GM19463 (cell line): ENCODE measurements around the gene CDK19.
"Not testable (repeated sequence)": the region's sequence is repeated elsewhere in the genome, so short reads cannot be mapped to it uniquely, and the experiment has no call there.

Source experiments
- ATAC-seq: cut with Tn5 transposase; IDR thresholded peaks from one replicate; pipeline ENCODE4 v1.9.1; 2021; ENCODE audit warnings: mild to moderate bottlenecking, moderate library complexity; ENCODE audit not compliant: unreplicated experiment

The CDK19 gene

GRCh38 chr6:110760589-110760988 lies 54.7 kb downstream of the CDK19 start:
- ATAC-seq = no peak

GRCh38 chr6:110760098-110760497 lies 55.2 kb downstream of the CDK19 start:
- ATAC-seq = not testable (repeated sequence)

DNA sequence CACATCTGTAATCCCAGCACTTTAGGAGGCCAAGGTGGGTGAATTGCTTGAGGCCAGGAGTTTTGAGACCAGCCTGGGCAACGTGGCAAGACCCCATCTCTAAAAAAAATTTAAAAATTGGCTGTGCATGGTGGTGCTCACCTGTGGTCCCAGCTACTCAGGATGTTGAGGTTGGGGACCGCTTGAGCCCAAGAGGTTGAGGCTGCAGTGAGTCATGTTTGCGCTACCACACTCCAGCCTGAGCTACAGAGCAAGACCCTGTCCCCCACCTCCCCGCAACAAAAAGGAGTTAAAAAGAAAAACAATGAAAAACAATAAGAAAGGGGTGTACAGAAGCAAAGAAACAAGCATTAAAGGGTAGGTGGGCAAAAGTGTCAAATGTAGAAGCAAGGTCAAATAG lies 57.3 kb downstream of the CDK19 start:
- ATAC-seq = no peak

- ATAC-seq = peak; percentile 85
Measured at GRCh38 chr6:110756817-110757216, 58.5 kb downstream of the CDK19 start.

- no peak for ATAC-seq
Measured at GRCh38 chr6:110755411-110755834, 59.8 kb downstream of the CDK19 start.

DNA sequence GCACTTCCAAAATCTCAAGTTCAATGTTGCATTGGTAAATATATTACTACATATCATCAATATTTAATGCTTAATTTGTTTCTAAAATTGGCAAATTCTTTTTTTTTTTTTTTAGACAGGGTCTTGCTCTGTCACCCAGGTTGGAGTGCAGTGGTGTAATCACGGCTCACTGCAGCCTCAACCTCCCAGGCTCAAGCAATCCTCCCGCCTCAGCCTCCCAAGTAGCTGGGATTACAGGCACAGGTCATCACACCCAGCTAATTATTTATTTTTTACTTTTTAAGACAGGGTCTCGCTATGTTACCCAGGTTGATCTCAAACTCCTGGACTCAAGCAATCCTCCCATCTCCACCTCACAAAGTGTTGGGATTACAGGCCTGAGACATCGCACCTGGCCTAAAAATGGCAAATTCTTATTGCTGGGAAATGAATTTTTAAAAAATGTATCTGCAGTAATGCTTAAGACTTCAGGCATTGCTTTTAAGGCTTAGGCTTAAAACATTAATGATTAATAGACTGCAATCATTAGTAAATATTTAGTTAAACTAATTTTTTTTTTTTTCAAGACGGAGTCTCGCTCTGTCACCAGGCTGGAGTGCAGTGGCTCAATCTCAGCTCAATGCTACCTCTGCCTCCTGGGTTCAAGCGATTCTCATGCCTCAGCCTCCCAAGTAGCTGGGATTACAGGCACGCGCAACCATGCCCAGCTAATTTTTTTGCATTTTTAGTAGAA lies 61.2 kb downstream of the CDK19 start:
- not testable (repeated sequence) for ATAC-seq

GRCh38 chr6:110748453-110748852 lies 66.8 kb downstream of the CDK19 start:
- no peak for ATAC-seq

- no peak for ATAC-seq
Measured at GRCh38 chr6:110746680-110747079, 68.6 kb downstream of the CDK19 start.

DNA sequence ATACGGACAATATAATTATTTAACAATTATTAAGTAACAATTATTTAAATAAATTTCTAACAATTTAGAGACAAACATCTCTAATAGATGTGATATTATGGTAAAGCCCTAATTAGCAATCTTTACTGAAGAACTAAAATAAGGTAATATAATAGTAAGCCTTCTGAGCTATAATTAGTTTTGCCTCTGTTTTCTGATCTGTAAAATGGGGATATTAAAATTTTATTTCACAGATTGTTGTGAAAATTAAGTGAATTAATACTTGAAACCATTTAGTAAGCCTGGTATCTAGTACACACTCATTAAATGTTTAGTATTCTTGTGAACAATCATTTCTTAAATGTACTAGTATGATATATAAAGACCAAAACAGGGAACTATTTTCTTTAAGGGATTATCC lies 70.3 kb downstream of the CDK19 start:
- ATAC-seq = no peak

GRCh38 chr6:110742552-110742951 lies 72.7 kb downstream of the CDK19 start:
- not testable (repeated sequence) for ATAC-seq

DNA sequence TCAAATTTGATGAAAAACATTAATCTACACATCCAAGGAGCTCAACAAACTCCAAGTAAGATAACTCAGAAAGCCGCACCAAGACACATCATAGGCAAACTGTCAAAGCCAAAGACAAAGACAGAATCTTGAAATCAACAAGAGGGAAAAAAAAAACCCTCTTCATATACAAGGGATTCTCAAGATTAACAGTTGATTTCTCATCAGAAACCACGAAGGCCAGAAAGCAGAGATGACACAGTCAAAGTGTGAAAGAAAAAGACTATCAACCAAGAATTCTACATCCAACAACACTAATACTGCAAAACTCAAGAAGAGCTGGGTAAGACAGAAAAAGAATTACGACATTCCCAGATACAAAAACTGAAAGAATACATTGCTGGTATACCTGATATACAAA lies 73.8 kb downstream of the CDK19 start:
- ATAC-seq = no peak

DNA sequence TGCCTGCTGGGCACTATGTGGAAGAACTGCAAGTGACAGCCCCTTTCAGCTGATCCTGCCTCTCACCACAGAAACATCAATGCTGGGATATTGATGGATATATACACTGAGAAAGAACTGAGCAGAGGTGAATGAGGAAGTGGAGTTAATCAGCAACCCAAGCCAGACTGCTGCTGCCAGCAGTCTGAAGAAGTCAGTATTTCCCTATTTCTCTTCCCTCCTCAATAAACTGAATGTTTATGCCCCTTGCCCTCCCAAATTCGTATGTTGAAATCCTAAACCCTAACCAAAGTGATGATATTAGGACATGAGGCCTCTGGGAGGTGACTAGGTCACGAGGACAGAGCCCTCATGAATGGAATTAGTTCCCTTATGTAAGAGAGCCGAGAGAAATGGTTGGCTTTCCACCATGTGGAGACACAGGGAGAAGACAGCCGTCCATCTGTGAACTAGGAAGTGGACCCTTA lies 76.3 kb downstream of the CDK19 start:
- ATAC-seq = peak; percentile 85

GRCh38 chr6:110735666-110736065 lies 79.6 kb downstream of the CDK19 start:
- no peak for ATAC-seq

DNA sequence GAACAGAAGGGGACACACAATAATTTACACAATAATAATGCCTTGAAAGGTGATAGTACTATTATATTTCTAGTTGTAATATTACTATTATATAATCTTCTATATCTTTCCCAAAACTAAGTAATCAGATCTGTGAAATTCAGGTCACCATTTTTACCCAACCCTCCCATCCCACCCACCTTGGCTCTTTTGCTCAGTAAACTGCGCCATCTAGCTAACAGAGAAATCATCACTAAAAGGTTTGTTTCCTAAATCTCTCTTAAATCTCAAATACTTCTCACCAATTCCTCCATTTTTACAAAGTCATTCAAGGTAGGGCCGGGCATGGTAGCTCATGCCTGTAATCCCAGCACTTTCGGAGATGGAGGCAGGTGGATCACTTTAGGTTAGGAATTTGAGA lies 83.4 kb downstream of the CDK19 start:
- ATAC-seq = no peak

DNA sequence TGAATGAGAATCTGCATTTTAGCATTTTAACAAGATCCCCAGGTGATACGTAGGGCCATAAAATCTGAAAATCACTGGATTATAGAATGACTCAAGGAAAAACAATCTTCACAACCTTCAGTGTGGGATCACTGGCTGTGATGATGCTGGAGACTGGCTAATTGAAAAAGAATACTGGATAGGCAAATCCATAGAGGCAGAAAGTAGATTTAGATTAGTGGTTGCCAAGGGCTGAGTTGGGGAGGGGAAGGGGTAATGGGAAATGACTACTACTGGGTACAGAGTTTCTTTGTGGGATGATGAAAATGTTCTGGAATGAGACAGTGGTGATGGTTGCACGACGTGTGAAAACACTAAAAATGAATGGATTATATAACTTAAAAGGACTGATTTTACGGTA lies 84.1 kb downstream of the CDK19 start:
- no peak for ATAC-seq

DNA sequence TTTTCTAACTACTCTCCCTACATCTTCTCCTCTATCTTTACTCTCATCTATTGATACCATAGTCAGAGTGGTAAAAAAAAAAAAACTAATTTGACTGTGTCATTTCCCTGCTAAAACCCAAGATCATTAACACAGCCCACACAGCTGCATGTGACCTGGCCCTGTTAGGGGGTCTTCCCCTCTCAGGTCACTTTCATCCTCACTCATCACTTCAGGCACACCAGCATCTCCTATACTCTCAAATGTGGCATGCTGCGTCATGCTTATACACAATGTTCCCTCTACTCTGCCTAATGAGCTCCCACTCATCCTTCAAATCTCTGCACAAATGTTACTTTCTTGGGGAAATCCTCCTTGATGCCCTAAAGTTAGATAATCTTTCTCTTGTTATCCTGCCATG lies 86.8 kb downstream of the CDK19 start:
- ATAC-seq = peak; percentile 99

GRCh38 chr6:110723017-110723416 lies 92.3 kb downstream of the CDK19 start:
- no peak for ATAC-seq

DNA sequence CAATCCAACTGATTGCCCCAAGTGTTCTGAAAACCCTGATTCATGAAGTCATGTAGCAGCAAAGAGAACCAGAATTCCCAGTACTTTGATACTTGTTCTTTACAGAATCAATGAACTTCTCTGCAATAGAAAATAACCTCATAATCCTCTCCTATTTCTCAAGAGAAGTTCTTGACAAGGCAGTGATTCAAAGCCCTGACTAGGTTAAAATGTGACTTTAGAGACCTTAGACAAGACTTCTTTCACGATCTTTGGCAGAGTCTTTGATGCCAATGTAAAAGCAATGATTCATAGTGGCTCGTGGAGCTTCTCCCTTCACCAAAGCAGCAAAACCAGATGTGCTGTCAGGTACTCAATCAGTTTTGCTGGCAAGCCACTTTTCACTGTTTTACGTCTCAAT lies 95.2 kb downstream of the CDK19 start:
- ATAC-seq = no peak

- ATAC-seq = not testable (repeated sequence)
Measured at GRCh38 chr6:110719601-110720000, 95.7 kb downstream of the CDK19 start.

GRCh38 chr6:110714143-110714542 lies 101.1 kb downstream of the CDK19 start:
- no peak for ATAC-seq

GRCh38 chr6:110712238-110712637 lies 103.0 kb downstream of the CDK19 start:
- ATAC-seq = no peak

- no peak for ATAC-seq
Measured at GRCh38 chr6:110710115-110710514, 105.2 kb downstream of the CDK19 start.
